Neural progenitor cell (in vitro differentiated cells): Measurements from ENCODE around the gene KRTAP1-1.

Experiments
- EZH2 ChIP-seq: fragments of 200-600 bp; sonication (generic); IDR thresholded peaks from 2 replicates; pipeline ENCODE4 v1.6.1; 2017; ENCODE audit warnings: antibody characterized with exemption, mild to moderate bottlenecking, moderate library complexity
- TF ChIP-seq, protein P1 (sequence below): fragments of 200-600 bp; sonication (generic); IDR thresholded peaks from 2 replicates; pipeline ENCODE4 v1.5.1; 2017; ENCODE audit warnings: antibody characterized with exemption, mild to moderate bottlenecking

DNA sequence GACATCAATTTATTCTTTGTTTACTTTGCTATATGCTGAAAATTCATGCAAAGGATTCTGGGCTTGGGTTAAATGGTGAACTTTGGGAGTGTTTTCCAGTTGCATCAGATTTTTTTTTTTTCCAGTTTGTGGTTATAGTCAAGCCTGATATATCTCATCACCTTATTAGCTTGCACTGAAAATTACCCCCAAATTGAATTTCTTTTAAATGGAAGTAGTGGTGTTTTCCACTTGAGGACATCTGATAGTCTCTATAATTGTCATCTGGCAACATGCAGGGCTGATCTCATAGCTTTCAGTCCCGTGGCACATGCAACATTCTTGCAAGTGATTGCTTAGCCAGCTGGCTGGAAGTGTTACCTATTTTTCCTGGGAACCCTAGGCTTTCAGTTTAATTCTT lies 27.6 kb downstream of the KRTAP1-1 start:
- TF ChIP-seq, protein P1, sequence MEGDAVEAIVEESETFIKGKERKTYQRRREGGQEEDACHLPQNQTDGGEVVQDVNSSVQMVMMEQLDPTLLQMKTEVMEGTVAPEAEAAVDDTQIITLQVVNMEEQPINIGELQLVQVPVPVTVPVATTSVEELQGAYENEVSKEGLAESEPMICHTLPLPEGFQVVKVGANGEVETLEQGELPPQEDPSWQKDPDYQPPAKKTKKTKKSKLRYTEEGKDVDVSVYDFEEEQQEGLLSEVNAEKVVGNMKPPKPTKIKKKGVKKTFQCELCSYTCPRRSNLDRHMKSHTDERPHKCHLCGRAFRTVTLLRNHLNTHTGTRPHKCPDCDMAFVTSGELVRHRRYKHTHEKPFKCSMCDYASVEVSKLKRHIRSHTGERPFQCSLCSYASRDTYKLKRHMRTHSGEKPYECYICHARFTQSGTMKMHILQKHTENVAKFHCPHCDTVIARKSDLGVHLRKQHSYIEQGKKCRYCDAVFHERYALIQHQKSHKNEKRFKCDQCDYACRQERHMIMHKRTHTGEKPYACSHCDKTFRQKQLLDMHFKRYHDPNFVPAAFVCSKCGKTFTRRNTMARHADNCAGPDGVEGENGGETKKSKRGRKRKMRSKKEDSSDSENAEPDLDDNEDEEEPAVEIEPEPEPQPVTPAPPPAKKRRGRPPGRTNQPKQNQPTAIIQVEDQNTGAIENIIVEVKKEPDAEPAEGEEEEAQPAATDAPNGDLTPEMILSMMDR, result no peak
- TF ChIP-seq EZH2, result no peak
